GM21381 (cell line): ENCODE data around the gene UGT1A3.
"Not testable (repeated sequence)": the region's sequence is repeated elsewhere in the genome, so short reads cannot be mapped to it uniquely, and the experiment has no call there.

Source experiments
- ATAC-seq: cut with Tn5 transposase; IDR thresholded peaks from one replicate; pipeline ENCODE4 v1.9.1; 2021; ENCODE audit warnings: mild to moderate bottlenecking, moderate library complexity; ENCODE audit not compliant: unreplicated experiment

The UGT1A3 gene

GRCh38 chr2:233728723-233729301 is at the start of gene UGT1A3:
UGT1A3 (plus strand) TSS chr2:233729042; CDS start chr2:233729127, 85 bp downstream.
- ATAC-seq = no peak

GRCh38 chr2:233679196-233679595 is 49.6 kb upstream of the UGT1A3 start:
- no peak for ATAC-seq

- no peak for ATAC-seq
Measured at GRCh38 chr2:233680361-233681045, 48.3 kb upstream of the UGT1A3 start.

GRCh38 chr2:233681521-233682099 is 47.2 kb upstream of the UGT1A3 start, which contains the start of gene UGT1A7:
UGT1A7 (plus strand) TSS chr2:233681901; CDS start chr2:233681938, 37 bp downstream.
- no peak for ATAC-seq

- ATAC-seq = no peak
Measured at GRCh38 chr2:233684640-233685039, 44.2 kb upstream of the UGT1A3 start.

GRCh38 chr2:233686928-233687327 is 41.9 kb upstream of the UGT1A3 start:
- ATAC-seq = no peak

- ATAC-seq = no peak
Measured at GRCh38 chr2:233688341-233688740, 40.5 kb upstream of the UGT1A3 start.

GRCh38 chr2:233689031-233689430 is 39.8 kb upstream of the UGT1A3 start:
- no peak for ATAC-seq

- ATAC-seq = no peak
Measured at GRCh38 chr2:233689501-233689900, 39.3 kb upstream of the UGT1A3 start.

GRCh38 chr2:233690444-233690843 is 38.4 kb upstream of the UGT1A3 start:
- no peak for ATAC-seq

GRCh38 chr2:233691443-233692433 is 37.1 kb upstream of the UGT1A3 start:
- no peak for ATAC-seq

GRCh38 chr2:233692648-233693047 is 36.2 kb upstream of the UGT1A3 start, which contains the start of gene UGT1A6:
UGT1A6 (plus strand) TSS chr2:233692890; CDS start chr2:233693005, 115 bp downstream.
- no peak for ATAC-seq

- no peak for ATAC-seq
Measured at GRCh38 chr2:233693963-233694362, 34.9 kb upstream of the UGT1A3 start.

GRCh38 chr2:233698740-233699139 is 30.1 kb upstream of the UGT1A3 start:
- no peak for ATAC-seq

- ATAC-seq = no peak
Measured at GRCh38 chr2:233699424-233700027, 29.3 kb upstream of the UGT1A3 start.

GRCh38 chr2:233700028-233700635 is 28.7 kb upstream of the UGT1A3 start:
- ATAC-seq = no peak

GRCh38 chr2:233700842-233701241 is 28.0 kb upstream of the UGT1A3 start:
- ATAC-seq = not testable (repeated sequence)

GRCh38 chr2:233702238-233702637 is 26.6 kb upstream of the UGT1A3 start:
- ATAC-seq = no peak

GRCh38 chr2:233705911-233706506 is 22.8 kb upstream of the UGT1A3 start:
- no peak for ATAC-seq

GRCh38 chr2:233706720-233707119 is 22.1 kb upstream of the UGT1A3 start:
- ATAC-seq = no peak
